Activated CD4-positive, alpha-beta T cell treated with anti-CD3 and anti-CD28 coated beads, Interleukin-2, Interleukin-4, amounts not matched to agents 100 ng/mL and 50 ng/mL, durations not matched to agents 16 hours and 8 hours (primary cell): ENCODE data around the gene GSN.

Source experiments
- DNase-seq: peaks from one replicate; pipeline ENCODE4 v3.0.0-alpha.2; 2020; ENCODE audit warnings: low spot score

GSN gene

GRCh38 chr9:121323449-121324151, 55.6 kb downstream of the GSN start:
- no peak for DNase-seq

DNA sequence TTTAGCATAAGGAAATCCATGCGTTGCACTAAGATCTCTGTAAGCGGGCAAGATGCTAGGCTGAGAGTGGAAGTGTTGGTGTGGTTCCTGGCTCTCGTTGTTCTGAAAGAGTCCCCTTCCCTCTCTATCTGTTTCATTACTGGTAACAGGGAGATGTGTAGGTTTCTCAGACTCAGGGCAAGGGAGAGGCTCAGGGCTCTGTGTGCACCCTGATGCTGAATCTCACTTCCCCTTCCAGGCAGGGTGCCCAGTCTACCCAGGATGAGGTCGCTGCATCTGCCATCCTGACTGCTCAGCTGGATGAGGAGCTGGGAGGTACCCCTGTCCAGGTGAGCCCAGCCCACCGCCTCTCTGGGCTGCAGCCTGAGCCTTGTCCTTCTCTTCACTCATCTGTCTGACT, 56.4 kb downstream of the GSN start:
- no peak for DNase-seq

- DNase-seq, result no peak
These were observed 56.8 kb downstream of the GSN start for GRCh38 chr9:121324755-121325154.

DNA sequence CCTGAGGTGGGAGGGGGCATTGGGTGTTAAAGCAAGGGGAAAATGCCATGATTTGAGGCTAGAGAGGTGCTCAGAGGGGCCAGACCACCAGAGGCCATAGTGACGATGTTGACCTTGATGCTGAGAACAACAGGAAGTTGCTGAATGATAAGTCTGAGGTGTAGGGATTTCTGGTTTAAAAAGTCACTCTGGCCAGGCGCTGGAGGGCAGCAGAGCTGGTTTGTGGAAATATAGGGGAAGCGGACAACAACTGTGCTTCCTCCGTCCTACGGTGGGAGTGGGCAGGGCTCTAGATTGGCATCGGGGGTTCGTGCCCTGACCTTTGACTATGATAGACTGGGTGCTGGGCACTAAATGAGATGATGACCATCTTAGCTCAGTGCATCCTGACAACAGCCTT, 57.4 kb downstream of the GSN start:
- no peak for DNase-seq

DNA sequence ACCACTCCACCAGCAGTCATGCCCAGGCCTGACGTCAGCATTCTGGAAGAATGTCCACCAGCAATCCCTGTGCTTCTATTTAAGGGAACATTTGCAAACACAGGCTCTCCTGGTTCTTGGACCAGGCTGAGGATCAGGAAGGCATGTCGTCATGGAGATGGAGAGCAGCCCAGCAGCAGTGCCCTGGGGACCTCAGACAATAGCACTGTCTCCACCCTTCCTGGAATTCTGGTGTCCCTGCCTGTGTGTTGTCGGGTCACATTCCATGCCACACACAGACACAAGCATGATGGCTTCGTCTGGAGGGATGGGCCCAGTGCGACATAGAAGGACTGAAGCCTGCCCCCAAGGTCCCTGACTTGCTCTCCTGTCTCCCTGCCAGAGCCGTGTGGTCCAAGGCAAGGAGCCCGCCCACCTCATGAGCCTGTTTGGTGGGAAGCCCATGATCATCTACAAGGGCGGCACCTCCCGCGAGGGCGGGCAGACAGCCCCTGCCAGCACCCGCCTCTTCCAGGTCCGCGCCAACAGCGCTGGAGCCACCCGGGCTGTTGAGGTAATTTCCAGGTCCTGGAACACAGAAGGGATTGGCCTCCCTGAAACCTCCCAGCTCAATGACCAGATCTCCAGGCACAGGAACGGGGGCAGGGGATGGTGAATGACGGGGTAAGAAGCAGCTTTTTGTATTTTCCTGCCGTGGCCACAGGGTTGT, 58.3 kb downstream of the GSN start:
- no peak for DNase-seq

DNA sequence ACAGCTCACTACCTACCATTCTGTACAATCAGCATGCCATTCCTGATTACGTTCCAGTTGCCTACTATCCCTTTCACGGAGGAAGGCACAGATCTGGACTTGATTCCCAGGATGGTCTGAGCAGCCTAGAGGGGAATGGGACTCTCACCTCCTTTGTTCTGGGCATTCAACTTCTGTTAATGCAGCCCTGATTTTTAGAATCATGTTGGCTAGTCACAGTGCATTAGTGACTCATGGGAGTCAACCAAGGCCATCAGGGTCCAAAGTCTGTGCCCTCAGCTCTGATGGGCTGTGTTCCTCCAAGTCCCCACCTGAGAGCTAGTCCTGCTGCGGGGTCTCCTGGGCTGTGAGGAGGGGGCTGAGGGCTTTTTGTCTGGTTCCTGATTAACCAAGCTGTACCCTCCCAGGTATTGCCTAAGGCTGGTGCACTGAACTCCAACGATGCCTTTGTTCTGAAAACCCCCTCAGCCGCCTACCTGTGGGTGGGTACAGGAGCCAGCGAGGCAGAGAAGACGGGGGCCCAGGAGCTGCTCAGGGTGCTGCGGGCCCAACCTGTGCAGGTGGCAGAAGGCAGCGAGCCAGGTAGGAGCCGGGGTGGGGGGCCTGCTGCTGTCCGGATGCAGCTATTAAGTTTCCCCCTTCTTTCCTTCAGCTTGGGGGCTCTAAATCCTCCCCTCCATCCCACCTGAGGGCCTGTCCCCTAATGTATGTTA, 59.1 kb downstream of the GSN start:
- no peak for DNase-seq

- DNase-seq, result no peak
These were observed 60.5 kb downstream of the GSN start for GRCh38 chr9:121328476-121328875.

DNA sequence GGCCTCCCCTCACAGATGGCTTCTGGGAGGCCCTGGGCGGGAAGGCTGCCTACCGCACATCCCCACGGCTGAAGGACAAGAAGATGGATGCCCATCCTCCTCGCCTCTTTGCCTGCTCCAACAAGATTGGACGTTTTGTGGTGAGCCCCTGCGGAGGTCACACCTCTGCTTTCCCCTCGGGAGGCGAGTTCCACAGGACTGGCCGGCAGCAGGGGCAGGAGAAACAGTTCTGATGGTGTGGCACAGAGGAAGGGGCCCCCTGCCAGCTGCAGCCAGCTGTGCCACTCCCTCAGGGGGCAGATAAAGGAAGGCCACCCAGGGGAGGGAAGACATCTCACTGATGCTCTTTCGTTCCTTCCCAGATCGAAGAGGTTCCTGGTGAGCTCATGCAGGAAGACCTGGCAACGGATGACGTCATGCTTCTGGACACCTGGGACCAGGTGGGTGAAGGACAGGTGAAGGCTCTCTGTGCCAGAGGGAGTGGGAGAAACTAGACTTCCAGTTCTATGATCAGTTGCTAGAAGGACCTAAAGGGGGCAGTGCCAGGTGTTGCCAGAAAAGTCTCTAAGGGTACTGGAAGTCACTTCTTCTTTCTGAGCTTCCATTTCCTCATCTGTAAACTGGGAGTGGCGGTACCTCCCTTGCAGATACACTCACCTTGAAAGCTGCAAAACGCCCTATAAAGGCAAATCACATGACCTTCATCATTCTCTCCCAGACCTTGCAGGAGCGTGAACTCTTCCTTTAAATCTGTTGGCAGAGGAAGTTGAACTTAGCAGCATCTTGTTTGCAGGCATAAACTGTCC, 61.1 kb downstream of the GSN start:
- DNase-seq, result no peak

DNA sequence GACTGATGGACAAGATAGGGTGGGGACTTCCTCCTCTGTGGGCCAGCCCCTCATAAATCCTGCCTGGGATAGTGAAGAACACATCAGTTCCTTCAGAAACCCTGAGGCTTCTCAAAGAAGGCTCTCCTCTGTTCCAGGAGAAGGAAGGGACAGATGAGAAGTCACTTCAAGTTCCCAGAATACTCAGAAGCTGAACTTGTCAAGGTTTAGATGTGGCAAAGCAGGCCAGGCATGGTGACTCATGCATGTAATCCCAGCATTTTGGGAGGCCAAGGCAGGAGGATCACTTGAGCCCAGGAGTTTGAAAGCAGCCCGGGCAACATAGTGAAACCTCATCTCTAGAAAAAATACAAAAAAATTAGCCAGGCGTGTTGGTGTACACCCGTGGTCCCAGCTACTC, 63.6 kb downstream of the GSN start:
- DNase-seq, result no peak

GRCh38 chr9:121331992-121332685, 64.2 kb downstream of the GSN start:
- no peak for DNase-seq

GRCh38 chr9:121333950-121334773, 66.2 kb downstream of the GSN start:
- DNase-seq, result no peak

- no peak for DNase-seq
These were observed 68.7 kb downstream of the GSN start for GRCh38 chr9:121336665-121337064.

- no peak for DNase-seq
These were observed 71.5 kb downstream of the GSN start for GRCh38 chr9:121339437-121339836.

DNA sequence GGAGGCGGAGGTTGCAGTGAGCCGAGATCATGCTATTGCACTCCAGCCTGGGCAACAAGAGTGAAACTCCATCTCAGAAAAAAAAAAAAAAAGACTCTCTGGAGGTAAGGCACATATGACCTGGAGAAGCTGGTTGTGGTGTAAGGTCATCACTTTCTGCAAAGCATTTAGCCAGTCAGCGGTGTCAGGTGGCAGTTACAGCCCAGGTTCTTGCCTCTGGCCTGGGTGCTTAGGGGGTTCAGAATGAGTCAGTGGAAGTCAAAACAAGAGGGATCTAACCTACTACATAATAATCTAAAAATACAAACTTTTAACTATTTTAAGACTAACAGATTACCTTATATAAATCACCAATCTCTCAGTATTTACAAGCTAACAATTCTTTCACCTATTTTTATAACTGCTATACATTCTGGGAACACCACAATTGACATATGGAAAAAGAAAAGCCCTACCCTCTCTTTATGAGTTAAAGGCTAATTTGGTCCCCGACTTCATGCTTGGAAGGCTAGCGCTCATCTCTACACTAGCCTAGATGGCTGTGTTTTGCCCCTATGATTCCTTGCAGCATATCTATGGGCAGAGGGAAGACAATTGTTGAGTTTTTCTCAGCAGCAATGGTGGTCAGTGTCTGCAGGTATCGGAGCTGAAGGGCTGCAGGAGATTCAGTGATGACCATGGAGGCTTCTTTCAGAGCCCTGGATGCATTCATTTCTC, 72.9 kb downstream of the GSN start:
- DNase-seq, result peak; percentile 46

DNA sequence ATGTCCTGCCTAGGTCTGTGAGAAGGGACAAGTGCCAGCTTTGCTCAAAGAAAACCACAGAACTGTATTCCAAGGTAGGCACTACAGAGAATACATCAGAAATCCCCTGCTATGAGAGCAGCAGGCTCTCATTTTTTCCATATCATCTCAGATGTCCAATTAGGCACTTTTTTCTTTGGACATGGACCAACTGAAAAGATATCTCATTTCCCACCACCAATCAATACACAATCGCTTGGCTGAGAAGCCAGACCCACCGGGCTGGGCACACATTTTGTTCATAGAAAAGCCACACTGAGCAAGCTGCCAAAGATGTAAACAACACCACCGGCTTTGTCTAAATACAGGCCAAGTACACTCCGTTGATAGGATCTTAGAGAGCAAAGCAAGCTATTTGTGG, 76.2 kb downstream of the GSN start:
- DNase-seq, result no peak

DNA sequence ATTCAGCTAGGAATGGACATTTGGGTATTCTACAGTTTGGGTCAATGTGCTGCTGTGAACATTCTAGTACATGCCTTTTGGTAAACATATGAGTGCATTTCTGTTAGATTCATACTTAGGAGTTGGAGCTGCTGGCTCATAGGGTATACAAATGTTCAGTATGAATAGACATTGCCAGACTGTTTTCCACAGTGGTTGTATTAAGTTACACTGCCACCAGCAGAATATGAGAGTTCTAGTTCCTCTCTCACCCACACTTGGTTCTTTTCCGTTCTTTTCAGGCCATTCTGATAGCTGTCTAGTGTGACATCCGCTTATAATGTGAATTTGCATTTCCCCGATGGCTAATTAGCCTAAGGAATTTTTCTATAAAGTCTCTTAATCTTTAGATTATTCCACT, 77.1 kb downstream of the GSN start:
- DNase-seq, result no peak

DNA sequence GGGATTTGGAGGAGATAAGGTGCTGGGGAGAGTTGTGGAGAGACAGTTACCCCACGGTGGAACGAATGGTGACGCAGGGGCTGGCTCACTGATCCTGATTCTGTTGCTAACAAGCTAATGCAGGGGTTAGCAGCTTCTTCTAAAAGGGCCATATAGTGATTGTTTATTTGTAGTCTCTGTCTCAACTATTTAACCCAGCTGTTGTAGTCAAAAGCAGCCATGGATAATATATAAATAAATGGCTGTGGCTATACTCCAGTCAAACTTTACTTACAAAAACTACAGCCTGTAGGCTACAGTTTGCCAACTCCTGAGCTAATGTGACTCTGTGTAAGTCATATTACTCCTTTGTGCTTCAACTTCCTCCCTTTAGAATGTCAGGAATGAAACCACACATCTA, 80.3 kb downstream of the GSN start:
- DNase-seq, result no peak

DNA sequence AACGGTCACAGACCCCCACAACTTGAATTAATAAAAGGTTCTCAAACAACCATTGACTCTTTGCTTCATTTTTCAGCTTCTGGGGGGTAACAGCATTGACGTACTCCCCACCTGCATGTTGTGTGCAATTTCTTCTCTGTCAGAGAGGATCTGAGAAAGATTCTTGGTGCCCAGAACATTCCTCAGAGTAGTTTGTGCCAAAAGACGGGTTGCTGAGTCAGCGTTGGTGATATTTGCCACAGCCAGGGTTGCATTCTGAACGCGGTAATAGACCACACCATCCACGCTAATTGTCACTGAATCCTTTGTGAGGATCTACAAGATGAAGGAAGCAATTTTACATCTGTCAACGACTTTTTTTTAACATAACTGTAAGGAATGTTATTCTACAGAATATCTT, 81.0 kb downstream of the GSN start:
- no peak for DNase-seq

DNA sequence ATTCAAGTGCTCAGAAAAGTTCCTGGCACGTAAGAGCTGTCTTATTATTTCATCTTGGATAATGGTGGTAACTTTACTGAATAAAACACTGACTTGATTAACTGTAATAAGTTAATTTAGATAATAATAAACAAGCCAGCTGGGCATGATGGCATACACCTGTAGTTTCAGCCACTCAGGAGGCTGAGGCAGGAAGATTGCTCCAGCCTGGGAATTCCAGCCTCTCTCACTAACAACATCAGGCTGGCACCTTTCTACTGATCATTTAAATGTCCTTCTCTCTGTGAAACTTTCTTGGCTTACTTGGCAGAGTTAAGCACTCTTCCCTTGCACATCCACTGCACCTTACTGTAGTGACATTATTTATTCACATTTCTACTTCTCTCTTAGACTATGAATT, 82.1 kb downstream of the GSN start:
- no peak for DNase-seq

- DNase-seq, result no peak
These were observed 83.1 kb downstream of the GSN start for GRCh38 chr9:121350993-121351561.
